IMR-90 (cell line): ENCODE measurements around the gene TTBK2. TPM values are rescaled to one million over a fixed set of nuclear protein-coding genes. Genes with fewer than 3 reads are reported as not detected.

Source experiments
- ATAC-seq: fragments of 200-7000 bp; cut with Tn5 transposase; 2 replicates; pipeline ENCODE4 v1.9.1; 2020; ENCODE audit warnings: low read depth, mild to moderate bottlenecking, moderate library complexity
- BruUV-seq: library from RNA; stranded (reverse); fragments of 400-500 nt; replicated peaks from 2 replicates; lab custom pipeline; 2021; lab: Mats Ljungman, UMichigan
- CTCF ChIA-PET: fragments of 300-600 bp; formaldehyde crosslinking; extraction: SDS; loops from one replicate; lab custom pipeline; 2021; ENCODE audit warnings: antibody characterized with exemption; lab: Yijun Ruan, JAX
- POLR2A ChIA-PET: fragments of 300-600 bp; sonication (Branson Sonifier 250); formaldehyde crosslinking; loops from one replicate; lab custom pipeline; 2022; ENCODE audit warnings: antibody characterized with exemption; ENCODE audit not compliant: unreplicated experiment; lab: Charles Lee
- DNase-seq: peaks from one replicate; pipeline ENCODE4 v3.0.0; 2013
- H2AFZ ChIP-seq: replicated peaks from 2 replicates; pipeline ENCODE3; 2013; ENCODE audit warnings: low read length, mild to moderate bottlenecking; ENCODE audit not compliant: poor library complexity
- H2AK5ac ChIP-seq: 2 replicates; pipeline ENCODE4 v1.6.1; 2013; ENCODE audit warnings: low read depth, low read length, inconsistent platforms
- H2AK9ac ChIP-seq: replicated peaks from 2 replicates; pipeline ENCODE3; 2013; ENCODE audit warnings: mild to moderate bottlenecking, low read depth, low read length, moderate library complexity; ENCODE audit not compliant: poor library complexity
- H2BK120ac ChIP-seq: 2 replicates; pipeline ENCODE4 v1.6.1; 2013; ENCODE audit warnings: low read depth, low read length, inconsistent platforms
- H2BK15ac ChIP-seq: 3 replicates; pipeline ENCODE4 v1.6.1; 2013; ENCODE audit warnings: low read depth, low read length, inconsistent platforms
- H2BK20ac ChIP-seq: 2 replicates; pipeline ENCODE4 v1.6.1; 2013; ENCODE audit warnings: low read depth, mild to moderate bottlenecking, inconsistent platforms, low read length, moderate library complexity
- H2BK5ac ChIP-seq: 2 replicates; pipeline ENCODE4 v1.6.1; 2013; ENCODE audit warnings: mild to moderate bottlenecking, low read depth, low read length, inconsistent platforms; ENCODE audit not compliant: poor library complexity, severe bottlenecking
- H3K14ac ChIP-seq: replicated peaks from 2 replicates; pipeline ENCODE4 v1.6.1; 2013; ENCODE audit warnings: low read depth, low read length, inconsistent platforms
- H3K18ac ChIP-seq: 2 replicates; pipeline ENCODE4 v1.6.1; 2013; ENCODE audit warnings: low read depth, low read length, control low read depth
- H3K23ac ChIP-seq: 2 replicates; pipeline ENCODE4 v1.6.1; 2013; ENCODE audit warnings: low read depth, low read length, inconsistent platforms
- H3K27ac ChIP-seq: 2 replicates; pipeline ENCODE4 v1.5.1; 2013; ENCODE audit warnings: mild to moderate bottlenecking, control low read depth, low read length; ENCODE audit not compliant: insufficient read depth
- H3K27me3 ChIP-seq: 2 replicates; pipeline ENCODE4 v1.6.1; 2013; ENCODE audit warnings: low read length; ENCODE audit not compliant: control insufficient read depth, insufficient read depth
- H3K36me3 ChIP-seq: 2 replicates; pipeline ENCODE4 v1.6.1; 2013; ENCODE audit warnings: low read length, mixed read lengths; ENCODE audit not compliant: control insufficient read depth, insufficient read depth
- H3K4ac ChIP-seq: 2 replicates; pipeline ENCODE4 v1.6.1; 2013; ENCODE audit warnings: low read depth, low read length, inconsistent platforms
- H3K4me1 ChIP-seq: 2 replicates; pipeline ENCODE4 v1.6.1; 2013; ENCODE audit warnings: low read length, mixed read lengths; ENCODE audit not compliant: control insufficient read depth, insufficient read depth
- H3K4me2 ChIP-seq: 2 replicates; pipeline ENCODE4 v1.6.1; 2013; ENCODE audit warnings: low read depth, mild to moderate bottlenecking, control low read depth, low read length, moderate library complexity
- H3K4me3 ChIP-seq: 2 replicates; pipeline ENCODE4 v1.5.1; 2013; ENCODE audit warnings: low read depth, mild to moderate bottlenecking, control low read depth, low read length, moderate library complexity; ENCODE audit not compliant: insufficient read depth
- H3K56ac ChIP-seq: 2 replicates; pipeline ENCODE4 v1.6.1; 2013; ENCODE audit warnings: low read length, inconsistent platforms; ENCODE audit not compliant: insufficient read depth; ENCODE audit errors: extremely low read depth
- H3K79me1 ChIP-seq, 2 experiments: 2 replicates each; pipeline ENCODE4 v1.6.1; 2013; ENCODE audit warnings: low read length in 2 of 2, inconsistent platforms in 1 of 2, low read depth in 1 of 2
- H3K9ac ChIP-seq: 2 replicates; pipeline ENCODE4 v1.6.1; 2013; ENCODE audit warnings: low read depth, low read length, control low read depth
- H3K9me1 ChIP-seq: 2 replicates; pipeline ENCODE4 v1.6.1; 2013; ENCODE audit warnings: low read length, inconsistent platforms; ENCODE audit not compliant: insufficient read depth
- H3K9me3 ChIP-seq: 2 replicates; pipeline ENCODE4 v1.6.1; 2013; ENCODE audit warnings: low read length; ENCODE audit not compliant: control insufficient read depth, insufficient read depth
- H4K20me1 ChIP-seq: 2 replicates; pipeline ENCODE4 v1.6.1; 2013; ENCODE audit warnings: low read length, inconsistent platforms; ENCODE audit not compliant: insufficient read depth
- H4K5ac ChIP-seq: 2 replicates; pipeline ENCODE4 v1.6.1; 2013; ENCODE audit warnings: mild to moderate bottlenecking, low read depth, low read length, control low read depth
- H4K8ac ChIP-seq, 2 experiments: 2 replicates each; pipeline ENCODE4 v1.6.1; 2013; ENCODE audit warnings: low read depth in 2 of 2, low read length in 2 of 2, control low read depth in 1 of 2, inconsistent platforms in 1 of 2
- H4K91ac ChIP-seq: 2 replicates; pipeline ENCODE4 v1.6.1; 2013; ENCODE audit warnings: low read depth, low read length, inconsistent platforms; ENCODE audit not compliant: insufficient read depth
- NFE2L2 ChIP-seq: fragments of 150-350 bp; IDR thresholded peaks from 2 replicates; pipeline ENCODE4 v1.6.1; 2016; ENCODE audit warnings: low read depth, mild to moderate bottlenecking, low read length
- WGBS, 2 experiments: methylation state at CpG; one replicate each; pipeline versions ENCODE4 v1.1.5 to v1.1.7; 2013; ENCODE audit warnings: missing lambda C conversion rate in 2 of 2; ENCODE audit not compliant: insufficient read length in 1 of 2; ENCODE audit errors: extremely low coverage in 2 of 2; 5-methylcytosine and 5-hydroxymethylcytosine counted together
- dilution Hi-C: fragments of 300-500 bp; cut with HindIII; formaldehyde crosslinking; loops from one replicate; pipeline ENCODE4 v1.14.3; 2018; ENCODE audit warnings: low sequenced_read_pairs; ENCODE audit not compliant: unreplicated experiment
- in situ Hi-C: fragments of 300-500 bp; cut with MboI; formaldehyde crosslinking; loops from 3 replicates; pipeline ENCODE4 v1.14.3; 2019; ENCODE audit warnings: low sequenced_read_pairs, inconsistent platforms, mixed read lengths
- intact Hi-C: fragments of 100-400 bp; cut with micrococcal nuclease; formaldehyde crosslinking; loops from 2 replicates; pipeline ENCODE4 v1.10.0; 2022
- polyA plus RNA-seq, 3 experiments: library from polyadenylated mRNA; depleted of rRNA; stranded (reverse); fragments of >200 nt; gene quantifications; 2 replicates each; pipeline ENCODE4 v1.2.3, GENCODE V29; 2012; ENCODE audit warnings: low replicate concordance in 1 of 3
- total RNA-seq: library from RNA; depleted of rRNA; stranded (reverse); fragments of >200 nt; gene quantifications from 2 replicates; pipeline ENCODE4 v1.2.3, GENCODE V29; 2012

The TTBK2 gene
- total and polyA plus RNA-seq, 2 of the 4 experiments (the other 2 are of a cell fraction): 2.4 to 3.2 TPM

DNA sequence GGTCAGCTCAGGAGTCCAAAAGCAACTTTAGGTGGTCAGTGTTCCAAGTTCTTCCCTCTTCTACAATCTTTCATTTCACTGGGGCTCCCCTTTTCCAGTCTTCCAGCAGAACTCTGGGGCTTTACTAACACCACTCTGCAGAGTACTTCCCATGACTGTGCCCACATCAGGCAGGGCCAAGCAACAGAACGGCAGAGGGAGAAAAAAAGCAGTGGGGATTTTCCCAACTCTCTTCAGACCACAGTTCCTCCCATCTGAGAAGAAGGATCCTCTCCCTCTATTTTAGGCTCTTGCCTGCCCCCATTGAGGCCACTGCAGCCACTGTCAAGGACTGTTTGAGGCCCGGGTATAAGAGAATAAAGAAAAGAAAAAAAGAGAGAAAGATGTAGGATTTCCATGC, 70.7 kb downstream of the TTBK2 start:
- no peak overlapping the region for H3K56ac ChIP-seq
- no peak for TF ChIP-seq NFE2L2
- H3K27ac ChIP-seq: no peak overlapping the region
- no peak overlapping the region for H2BK15ac ChIP-seq
- H3K36me3 ChIP-seq: no peaks in the 10 kb centered on the region; the same call in 1 of the 2 replicates
- H2BK20ac ChIP-seq: no peak overlapping the region
- H3K14ac ChIP-seq: no peak overlapping the region
- DNase-seq: no peak
- H2BK5ac ChIP-seq: no peak overlapping the region
- no peaks in the 10 kb centered on the region for H3K27me3 ChIP-seq
- ChIA-PET CTCF (no interaction called here), POLR2A (no interaction called here)
- H3K79me1 ChIP-seq: no peaks in the 10 kb centered on the region
- dilution Hi-C loops (no loop called here), intact Hi-C loops (no loop called here), in situ Hi-C loops (no loop called here)
- H3K9ac ChIP-seq: no peak overlapping the region
- H3K4ac ChIP-seq: no peak overlapping the region
- no peaks in the 10 kb centered on the region for H3K9me3 ChIP-seq
- no peak overlapping the region for H2AK5ac ChIP-seq
- H3K4me1 ChIP-seq: no peaks in the 10 kb centered on the region
- H2BK120ac ChIP-seq: no peak overlapping the region
- no TSS peak for BruUV-seq
- no peak overlapping the region for H3K4me3 ChIP-seq
- H2AFZ ChIP-seq: no peak overlapping the region
- no peak overlapping the region for H3K4me2 ChIP-seq
- no peak overlapping the region for H2AK9ac ChIP-seq
- H4K20me1 ChIP-seq: no peaks in the 10 kb centered on the region
- H4K8ac ChIP-seq: no peak overlapping the region
- no peaks in the 10 kb centered on the region for H3K9me1 ChIP-seq
- H3K23ac ChIP-seq: no peak overlapping the region
- H4K91ac ChIP-seq: no peak overlapping the region
- H3K18ac ChIP-seq: no peak overlapping the region
- no peak for ATAC-seq
- WGBS, 2 experiments: no CpG with 5 or more reads among the region's 2 CpGs
- H4K5ac ChIP-seq: no peak overlapping the region
